K562 (cell line): Measurements from ENCODE around the gene TMOD2. TPM values are rescaled to one million over a fixed set of nuclear protein-coding genes. Genes with fewer than 3 reads are reported as not detected.

ENCODE experiments used
- AFF1 ChIP-seq, 2 experiments: fragments of 450-650 bp; IDR thresholded peaks; 2 replicates each; pipeline ENCODE4 v1.6.1; 2018; ENCODE audit warnings: mild to moderate bottlenecking in 2 of 2, low read depth in 1 of 2; ENCODE audit not compliant: partially characterized antibody in 2 of 2
- ARNT ChIP-seq, 2 experiments: fragments of 450-650 bp; IDR thresholded peaks; 2 replicates each; pipeline ENCODE4 v1.6.1; 2016; ENCODE audit warnings: mild to moderate bottlenecking in 1 of 2
- ATF3 ChIP-seq, 2 experiments: fragments of 450-650 bp in 1 of 2; sonication (generic) in 1 of 2; formaldehyde crosslinking in 1 of 2; IDR thresholded peaks in 1 of 2; conservative IDR thresholded peaks in 1 of 2; 2 replicates each; pipeline versions ENCODE4 v1.6.1 to v1.8.1; 2016 to 2023; ENCODE audit warnings: mild to moderate bottlenecking in 2 of 2, moderate library complexity in 2 of 2, inconsistent platforms in 1 of 2, missing genetic modification reagents in 1 of 2
- CEBPG ChIP-seq, 3 experiments: fragments of 200-800 bp in 1 of 3; sonication (Bioruptor generic) in 1 of 3; sonication (generic) in 1 of 3; formaldehyde crosslinking in 1 of 3; IDR thresholded peaks in 2 of 3; conservative IDR thresholded peaks in 1 of 3; 2 replicates each; pipeline versions ENCODE4 v1.6.1 to v1.8.0; 2016 to 2022; ENCODE audit warnings: missing compliant biosample characterization in 2 of 3, missing genetic modification characterization in 2 of 3, mild to moderate bottlenecking in 1 of 3, missing genetic modification reagents in 1 of 3
- E2F3 ChIP-seq: fragments of 250-450 bp; sonication (Bioruptor Pico); IDR thresholded peaks from 2 replicates; pipeline ENCODE4 v1.4.0; 2020; ENCODE audit warnings: mild to moderate bottlenecking
- JUNB ChIP-seq: fragments of 450-650 bp; formaldehyde crosslinking; conservative IDR thresholded peaks from 2 replicates; pipeline ENCODE4 v1.4.0; 2020; ENCODE audit warnings: mild to moderate bottlenecking
- KDM5B ChIP-seq: fragments of 200-600 bp; sonication (generic); IDR thresholded peaks from 2 replicates; pipeline ENCODE4 v1.6.1; 2012; ENCODE audit warnings: low read depth, mild to moderate bottlenecking, moderate library complexity, low read length, control low read depth, inconsistent platforms; ENCODE audit not compliant: insufficient replicate concordance
- MED1 ChIP-seq: sonication (generic); formaldehyde crosslinking; IDR thresholded peaks from 2 replicates; pipeline ENCODE4 v1.8.1; 2023; ENCODE audit warnings: missing genetic modification reagents, borderline replicate concordance
- PHB ChIP-seq: fragments of 250-450 bp; sonication (Bioruptor Pico); IDR thresholded peaks from 2 replicates; pipeline ENCODE4 v1.5.0; 2021
- PTTG1 ChIP-seq: fragments of 450-650 bp; IDR thresholded peaks from 2 replicates; pipeline ENCODE4 v1.6.1; 2016; ENCODE audit warnings: low read depth, mild to moderate bottlenecking, missing genetic modification characterization, missing compliant biosample characterization
- RNF2 ChIP-seq: sonication (generic); IDR thresholded peaks from 2 replicates; pipeline ENCODE4 v1.6.1; 2016
- SOX6 ChIP-seq: fragments of 450-650 bp; IDR thresholded peaks from 2 replicates; pipeline ENCODE4 v1.6.1; 2014; ENCODE audit warnings: mild to moderate bottlenecking
- TEAD1 ChIP-seq, 2 experiments: fragments of 450-650 bp in 1 of 2; sonication (generic) in 1 of 2; formaldehyde crosslinking; IDR thresholded peaks; 2 replicates each; pipeline versions ENCODE4 v1.4.0 to v1.8.0; 2020 to 2022; ENCODE audit warnings: mild to moderate bottlenecking in 2 of 2, missing genetic modification reagents in 1 of 2
- TSC22D4 ChIP-seq: fragments of 450-650 bp; IDR thresholded peaks from 2 replicates; pipeline ENCODE4 v1.6.1; 2016; ENCODE audit warnings: missing genetic modification characterization, missing biosample characterization, control low read depth
- ZFP36 ChIP-seq: fragments of 150-350 bp; IDR thresholded peaks from 2 replicates; pipeline ENCODE4 v1.6.1; 2018; ENCODE audit warnings: low read length, low read depth; ENCODE audit not compliant: partially characterized antibody
- ZHX1 ChIP-seq: fragments of 150-350 bp; conservative IDR thresholded peaks from 2 replicates; pipeline ENCODE4 v1.6.1; 2014; ENCODE audit warnings: low read length
- ZNF217 ChIP-seq: sonication (generic); formaldehyde crosslinking; IDR thresholded peaks from 2 replicates; pipeline ENCODE4 v1.8.0; 2022; ENCODE audit warnings: mild to moderate bottlenecking, missing genetic modification reagents
- ZNF408 ChIP-seq: fragments of 250-450 bp; sonication (Bioruptor Pico); IDR thresholded peaks from 2 replicates; pipeline ENCODE4 v1.4.0; 2020; ENCODE audit warnings: low read depth, mild to moderate bottlenecking, moderate library complexity
- ZNF707 ChIP-seq: fragments of 250-450 bp; sonication (Bioruptor Pico); conservative IDR thresholded peaks from 2 replicates; pipeline ENCODE4 v1.8.0; 2022; ENCODE audit warnings: inconsistent platforms, mild to moderate bottlenecking, moderate library complexity
- ZNF778 ChIP-seq: fragments of 450-650 bp; formaldehyde crosslinking; IDR thresholded peaks from 2 replicates; pipeline ENCODE4 v1.4.0; 2020; ENCODE audit warnings: mild to moderate bottlenecking, moderate library complexity
- polyA plus RNA-seq, 8 experiments: library from polyadenylated mRNA; depleted of rRNA in 4 of 8; stranded (reverse) in 5 of 8; unstranded in 3 of 8; fragments of >200 nt; fragmentation: Nextera tagmentation in 2 of 8; fragmentation: Illumina TruSeq in 1 of 8; extraction: Ambion mirVana in 2 of 8; extraction: Trizol in 1 of 8; gene quantifications; 2 replicates each; pipeline versions ENCODE4 v1.2.1 to v1.2.3, GENCODE V29; 2011 to 2014; ENCODE audit warnings: inconsistent platforms in 1 of 8, missing spikeins in 1 of 8
- total RNA-seq, 7 experiments: library from RNA; depleted of rRNA in 6 of 7; stranded (reverse); fragments of >200 nt in 6 of 7; fragmentation: Illumina TruSeq in 2 of 7; extraction: Trizol in 2 of 7; gene quantifications; 2 replicates each; pipeline versions ENCODE4 v1.2.1 to v1.2.3, GENCODE V29; 2011 to 2021; ENCODE audit warnings: low replicate concordance in 1 of 7

Gene TMOD2
- total and polyA plus RNA-seq, 9 of the 15 experiments (the other 6 are each of a cell fraction or from before 2014, with no cell fraction given): 0.49 to 3.8 (median 3.0) TPM

GRCh38 chr15:51828621-51829375, 77.4 kb downstream of the TMOD2 start (continued):
- TF ChIP-seq AFF1 (IDR thresholded peaks at IDR 0.05; ENCODE audit: low read depth in 1 of 2, partially characterized antibody in 2 of 2) (peak in 1 of 2 experiments; percentile 93), JUNB (CRISPR knock-in tag) (no peak), CEBPG (CRISPR knock-in tag; IDR thresholded peaks at IDR 0.05) (peak; percentile 93), CEBPG (tag; conservative IDR thresholded peaks at IDR 0.05 in 1 of 2, IDR thresholded peaks at IDR 0.05 in 1 of 2) (peak in 1 of 2 experiments; percentile 84; a peak in 2 of 4 replicates), ZFP36 (no peak), TSC22D4 (tag) (no peak), KDM5B (no peak), ATF3 (IDR thresholded peaks at IDR 0.05) (peak; percentile 79), ATF3 (CRISPR knock-in tag; conservative IDR thresholded peaks at IDR 0.05) (no peak), ZHX1 (no peak), ZNF217 (CRISPR knock-in tag) (no peak), E2F3 (CRISPR knock-in tag) (no peak), ZNF408 (CRISPR knock-in tag) (no peak), RNF2 (peak; percentile 59; the same call in 1 of the 2 replicates), TEAD1 (CRISPR knock-in tag; IDR thresholded peaks at IDR 0.05) (peak in 1 of 2 experiments; percentile 80; a peak in 1 of 4 replicates), MED1 (CRISPR knock-in tag) (no peak), ZNF707 (CRISPR knock-in tag) (no peak), ARNT (IDR thresholded peaks at IDR 0.05) (0 out of 4 replicates have a peak, but pooled peaks of 1 of the 2 experiments have one; percentile 35), ZNF778 (no peak), PTTG1 (no peak), PHB (CRISPR knock-in tag) (no peak), SOX6 (peak; percentile 58; the same call in 1 of the 2 replicates)
